HL-60 (cell line): Measurements from ENCODE around the gene PRDM15.

ENCODE experiments used
- GABPA ChIP-seq: IDR thresholded peaks from 2 replicates; pipeline ENCODE4 v1.6.1; 2012; ENCODE audit warnings: low read depth
- POLR2AphosphoS5 ChIP-seq: IDR thresholded peaks from 2 replicates; pipeline ENCODE4 v1.6.1; 2012; ENCODE audit warnings: low read depth
- TF ChIP-seq, protein P1 (sequence below): IDR thresholded peaks from one replicate; pipeline ENCODE4 v1.5.1; 2011; ENCODE audit warnings: low read length, control low read depth, inconsistent platforms; ENCODE audit not compliant: insufficient read depth
- TF ChIP-seq, protein P2 (sequence below): IDR thresholded peaks from 2 replicates; pipeline ENCODE4 v1.6.1; 2012; ENCODE audit warnings: low read depth; ENCODE audit not compliant: insufficient replicate concordance

DNA sequence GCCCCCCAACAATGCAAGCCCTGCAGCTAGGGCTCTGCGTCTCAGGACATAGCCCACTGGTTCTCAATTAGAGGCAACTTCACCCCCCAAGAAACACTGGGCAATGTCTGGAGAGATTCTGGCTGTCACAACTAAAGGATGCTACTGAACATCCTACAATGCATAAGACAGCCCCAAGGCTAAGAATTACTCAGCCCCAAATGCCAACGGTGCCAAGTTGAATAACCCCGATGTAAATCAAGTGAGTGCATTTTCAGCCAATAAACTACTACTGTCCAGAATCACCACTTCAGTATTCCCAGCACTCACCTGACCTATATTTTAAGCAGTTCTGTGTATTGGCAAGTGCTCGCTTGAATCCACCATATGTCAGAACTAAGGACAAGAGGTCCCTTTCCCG lies 119.2 kb downstream of the PRDM15 start:
- TF ChIP-seq, protein P1, sequence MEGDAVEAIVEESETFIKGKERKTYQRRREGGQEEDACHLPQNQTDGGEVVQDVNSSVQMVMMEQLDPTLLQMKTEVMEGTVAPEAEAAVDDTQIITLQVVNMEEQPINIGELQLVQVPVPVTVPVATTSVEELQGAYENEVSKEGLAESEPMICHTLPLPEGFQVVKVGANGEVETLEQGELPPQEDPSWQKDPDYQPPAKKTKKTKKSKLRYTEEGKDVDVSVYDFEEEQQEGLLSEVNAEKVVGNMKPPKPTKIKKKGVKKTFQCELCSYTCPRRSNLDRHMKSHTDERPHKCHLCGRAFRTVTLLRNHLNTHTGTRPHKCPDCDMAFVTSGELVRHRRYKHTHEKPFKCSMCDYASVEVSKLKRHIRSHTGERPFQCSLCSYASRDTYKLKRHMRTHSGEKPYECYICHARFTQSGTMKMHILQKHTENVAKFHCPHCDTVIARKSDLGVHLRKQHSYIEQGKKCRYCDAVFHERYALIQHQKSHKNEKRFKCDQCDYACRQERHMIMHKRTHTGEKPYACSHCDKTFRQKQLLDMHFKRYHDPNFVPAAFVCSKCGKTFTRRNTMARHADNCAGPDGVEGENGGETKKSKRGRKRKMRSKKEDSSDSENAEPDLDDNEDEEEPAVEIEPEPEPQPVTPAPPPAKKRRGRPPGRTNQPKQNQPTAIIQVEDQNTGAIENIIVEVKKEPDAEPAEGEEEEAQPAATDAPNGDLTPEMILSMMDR = no peak
- TF ChIP-seq POLR2AphosphoS5 = no peak
- no peak for TF ChIP-seq GABPA
- TF ChIP-seq, protein P2, sequence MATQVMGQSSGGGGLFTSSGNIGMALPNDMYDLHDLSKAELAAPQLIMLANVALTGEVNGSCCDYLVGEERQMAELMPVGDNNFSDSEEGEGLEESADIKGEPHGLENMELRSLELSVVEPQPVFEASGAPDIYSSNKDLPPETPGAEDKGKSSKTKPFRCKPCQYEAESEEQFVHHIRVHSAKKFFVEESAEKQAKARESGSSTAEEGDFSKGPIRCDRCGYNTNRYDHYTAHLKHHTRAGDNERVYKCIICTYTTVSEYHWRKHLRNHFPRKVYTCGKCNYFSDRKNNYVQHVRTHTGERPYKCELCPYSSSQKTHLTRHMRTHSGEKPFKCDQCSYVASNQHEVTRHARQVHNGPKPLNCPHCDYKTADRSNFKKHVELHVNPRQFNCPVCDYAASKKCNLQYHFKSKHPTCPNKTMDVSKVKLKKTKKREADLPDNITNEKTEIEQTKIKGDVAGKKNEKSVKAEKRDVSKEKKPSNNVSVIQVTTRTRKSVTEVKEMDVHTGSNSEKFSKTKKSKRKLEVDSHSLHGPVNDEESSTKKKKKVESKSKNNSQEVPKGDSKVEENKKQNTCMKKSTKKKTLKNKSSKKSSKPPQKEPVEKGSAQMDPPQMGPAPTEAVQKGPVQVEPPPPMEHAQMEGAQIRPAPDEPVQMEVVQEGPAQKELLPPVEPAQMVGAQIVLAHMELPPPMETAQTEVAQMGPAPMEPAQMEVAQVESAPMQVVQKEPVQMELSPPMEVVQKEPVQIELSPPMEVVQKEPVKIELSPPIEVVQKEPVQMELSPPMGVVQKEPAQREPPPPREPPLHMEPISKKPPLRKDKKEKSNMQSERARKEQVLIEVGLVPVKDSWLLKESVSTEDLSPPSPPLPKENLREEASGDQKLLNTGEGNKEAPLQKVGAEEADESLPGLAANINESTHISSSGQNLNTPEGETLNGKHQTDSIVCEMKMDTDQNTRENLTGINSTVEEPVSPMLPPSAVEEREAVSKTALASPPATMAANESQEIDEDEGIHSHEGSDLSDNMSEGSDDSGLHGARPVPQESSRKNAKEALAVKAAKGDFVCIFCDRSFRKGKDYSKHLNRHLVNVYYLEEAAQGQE = no peak
